Fibroblast of lung (primary cell): ENCODE measurements around the gene CELSR2. TPM values are rescaled to one million over a fixed set of nuclear protein-coding genes. Genes with fewer than 3 reads are reported as not detected.

ENCODE experiments used
- DNase-seq, 2 donors: peaks; one replicate each; pipeline versions ENCODE4 v3.0.0 to v3.0.0-alpha.2; 2010; ENCODE audit warnings: low read depth in 2 of 2
- H2AFZ ChIP-seq: 2 replicates; pipeline ENCODE4 v1.5.1; 2012; ENCODE audit warnings: low read length, control low read depth, inconsistent platforms
- H3K27ac ChIP-seq: 2 replicates; pipeline ENCODE4 v1.5.1; 2011; ENCODE audit warnings: low read length, control low read depth; ENCODE audit not compliant: insufficient read depth
- H3K27me3 ChIP-seq: 2 replicates; pipeline ENCODE4 v1.5.1; 2011; ENCODE audit warnings: mild to moderate bottlenecking, low read length; ENCODE audit not compliant: control insufficient read depth, insufficient read depth
- H3K36me3 ChIP-seq: 2 replicates; pipeline ENCODE4 v1.5.1; 2011; ENCODE audit warnings: low read length; ENCODE audit not compliant: control insufficient read depth, insufficient read depth
- H3K4me1 ChIP-seq: 2 replicates; pipeline ENCODE4 v1.5.1; 2011; ENCODE audit warnings: low read length; ENCODE audit not compliant: control insufficient read depth, insufficient read depth; ENCODE audit errors: extremely low read depth
- H3K4me2 ChIP-seq: 2 replicates; pipeline ENCODE4 v1.5.1; 2011; ENCODE audit warnings: low read length, control low read depth; ENCODE audit not compliant: insufficient read depth; ENCODE audit errors: extremely low read depth
- H3K4me3 ChIP-seq, 4 experiments: fragments of 200-600 bp in 1 of 4; sonication (generic) in 1 of 4; replicated peaks in 1 of 4; 2 replicates each; pipeline ENCODE4 v1.5.1; 2011 to 2016; ENCODE audit warnings: low read length in 4 of 4, low read depth in 3 of 4, mild to moderate bottlenecking in 3 of 4, control low read depth in 2 of 4, inconsistent platforms in 1 of 4, mixed read lengths in 1 of 4; ENCODE audit not compliant: insufficient read depth in 1 of 4; ENCODE audit errors: control extremely low read depth in 1 of 4
- H3K79me2 ChIP-seq: 2 replicates; pipeline ENCODE4 v1.5.1; 2012; ENCODE audit warnings: mild to moderate bottlenecking, low read length, inconsistent platforms; ENCODE audit not compliant: control insufficient read depth, insufficient read depth
- H3K9ac ChIP-seq: 2 replicates; pipeline ENCODE4 v1.5.1; 2011; ENCODE audit warnings: mild to moderate bottlenecking, low read length, control low read depth; ENCODE audit not compliant: insufficient read depth
- H3K9me3 ChIP-seq: 2 replicates; pipeline ENCODE4 v1.5.1; 2012; ENCODE audit warnings: low read depth, low read length; ENCODE audit not compliant: control insufficient read depth, insufficient read depth
- H4K20me1 ChIP-seq: 2 replicates; pipeline ENCODE4 v1.5.1; 2011; ENCODE audit warnings: low read length; ENCODE audit not compliant: control insufficient read depth, insufficient read depth; ENCODE audit errors: extremely low read depth
- EZH2 ChIP-seq: IDR thresholded peaks from 2 replicates; pipeline ENCODE4 v1.5.1; 2012; ENCODE audit warnings: low read length, control low read depth, mild to moderate bottlenecking; ENCODE audit errors: missing control alignments
- polyA plus RNA-seq, 2 donors: library from polyadenylated mRNA; depleted of rRNA in 1 of 2; stranded (reverse) in 1 of 2; unstranded in 1 of 2; fragments of >200 nt; gene quantifications; 2 replicates each; pipeline ENCODE4 v1.2.1, GENCODE V29; 2011 to 2012; ENCODE audit warnings: missing spikeins in 1 of 2
- total RNA-seq: library from RNA; depleted of rRNA; stranded (reverse); fragments of >200 nt; gene quantifications from 2 replicates; pipeline ENCODE4 v1.2.1, GENCODE V29; 2014
- TF ChIP-seq, protein P1 (sequence below), 2 donors: IDR thresholded peaks in 1 of 2; conservative IDR thresholded peaks in 1 of 2; 1 replicate in 1 of 2; 2 replicates in 1 of 2; pipeline ENCODE4 v1.5.1; 2011 to 2012; ENCODE audit warnings: low read length in 2 of 2, control low read depth in 1 of 2, inconsistent platforms in 1 of 2, low read depth in 1 of 2, mild to moderate bottlenecking in 1 of 2

The CELSR2 gene
- total and polyA plus RNA-seq, 2 donors (not counting 1 experiment from before 2014, with no cell fraction given) = 0.67 to 3.5 TPM

GRCh38 chr1:109306832-109307273, 57.5 kb downstream of the CELSR2 start, which contains the start of gene MYBPHL:
MYBPHL (minus strand) TSS chr1:109307011; CDS start chr1:109306991, 20 bp downstream.
- Histone ChIP-seq H3K4me3 (no peak within 1 kb of the TSS), H3K79me2 (no peaks in the 10 kb centered on the region), H3K9me3 (no peaks in the 10 kb centered on the region), H3K9ac (no peak within 1 kb of the TSS), H3K4me1 (peaks cover 3% of the 10 kb centered on the region), H3K4me2 (no peak within 1 kb of the TSS), H3K27ac (no peak within 1 kb of the TSS), H3K27me3 (no peaks in the 10 kb centered on the region), H3K36me3 (no peaks in the 10 kb centered on the region), H2AFZ (no peak within 1 kb of the TSS), H4K20me1 (no peaks in the 10 kb centered on the region)
- TF ChIP-seq, protein P1, sequence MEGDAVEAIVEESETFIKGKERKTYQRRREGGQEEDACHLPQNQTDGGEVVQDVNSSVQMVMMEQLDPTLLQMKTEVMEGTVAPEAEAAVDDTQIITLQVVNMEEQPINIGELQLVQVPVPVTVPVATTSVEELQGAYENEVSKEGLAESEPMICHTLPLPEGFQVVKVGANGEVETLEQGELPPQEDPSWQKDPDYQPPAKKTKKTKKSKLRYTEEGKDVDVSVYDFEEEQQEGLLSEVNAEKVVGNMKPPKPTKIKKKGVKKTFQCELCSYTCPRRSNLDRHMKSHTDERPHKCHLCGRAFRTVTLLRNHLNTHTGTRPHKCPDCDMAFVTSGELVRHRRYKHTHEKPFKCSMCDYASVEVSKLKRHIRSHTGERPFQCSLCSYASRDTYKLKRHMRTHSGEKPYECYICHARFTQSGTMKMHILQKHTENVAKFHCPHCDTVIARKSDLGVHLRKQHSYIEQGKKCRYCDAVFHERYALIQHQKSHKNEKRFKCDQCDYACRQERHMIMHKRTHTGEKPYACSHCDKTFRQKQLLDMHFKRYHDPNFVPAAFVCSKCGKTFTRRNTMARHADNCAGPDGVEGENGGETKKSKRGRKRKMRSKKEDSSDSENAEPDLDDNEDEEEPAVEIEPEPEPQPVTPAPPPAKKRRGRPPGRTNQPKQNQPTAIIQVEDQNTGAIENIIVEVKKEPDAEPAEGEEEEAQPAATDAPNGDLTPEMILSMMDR (conservative IDR thresholded peaks at IDR 0.05 in 1 of 2, IDR thresholded peaks at IDR 0.05 in 1 of 2; ENCODE audit: low read depth in 1 of 2, low read length in 2 of 2) = no peak
- no peak for TF ChIP-seq EZH2
- no peak for DNase-seq

DNA sequence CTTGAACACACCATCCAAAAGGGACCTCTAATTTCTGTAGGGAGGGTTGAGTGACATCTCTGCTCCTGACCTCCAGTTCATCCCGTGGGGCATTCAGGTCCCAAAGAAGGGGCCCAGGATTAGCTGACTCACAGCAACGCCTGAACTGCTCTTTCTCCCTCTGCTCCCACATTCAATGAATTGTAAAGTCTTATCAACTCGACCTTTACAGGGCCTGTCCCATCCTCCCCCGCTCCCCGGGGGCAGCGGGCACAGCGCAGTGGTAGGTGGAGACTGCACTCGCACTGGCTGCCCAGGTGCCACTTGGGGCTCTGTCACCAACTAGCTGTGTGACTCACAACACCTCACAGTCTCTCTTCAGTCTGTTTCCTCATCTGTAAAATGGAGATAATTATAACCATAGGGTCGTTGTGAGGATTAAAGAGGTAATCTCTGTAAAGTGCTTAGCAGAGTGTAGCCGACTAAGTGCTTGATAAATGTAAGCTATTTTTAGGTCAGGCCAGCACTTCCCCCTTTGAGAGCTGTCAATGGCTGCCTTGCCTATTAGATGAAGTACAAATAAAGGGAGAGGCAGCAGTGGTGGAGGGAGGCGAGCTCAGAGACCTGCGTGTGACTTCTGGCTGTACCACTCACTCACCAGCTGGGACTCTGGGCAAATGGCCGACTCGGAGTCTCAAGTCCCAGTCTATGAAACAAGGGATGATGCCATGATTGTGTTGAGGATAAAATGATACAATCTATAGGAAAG, 58.1 kb downstream of the CELSR2 start:
- Histone ChIP-seq H3K36me3 (no peaks in the 10 kb centered on the region), H3K9ac (no peak overlapping the region), H3K79me2 (no peaks in the 10 kb centered on the region), H3K9me3 (no peaks in the 10 kb centered on the region), H3K27me3 (no peaks in the 10 kb centered on the region), H4K20me1 (no peaks in the 10 kb centered on the region), H3K4me3 (no peak overlapping the region), H3K27ac (no peak overlapping the region), H3K4me2 (no peak overlapping the region), H2AFZ (no peak overlapping the region), H3K4me1 (peaks cover 3% of the 10 kb centered on the region)
- TF ChIP-seq, protein P1 (conservative IDR thresholded peaks at IDR 0.05 in 1 of 2, IDR thresholded peaks at IDR 0.05 in 1 of 2; ENCODE audit: low read depth in 1 of 2, low read length in 2 of 2) = no peak
- TF ChIP-seq EZH2 = no peak
- peak in 1 of 2 donors; percentile 18 for DNase-seq

DNA sequence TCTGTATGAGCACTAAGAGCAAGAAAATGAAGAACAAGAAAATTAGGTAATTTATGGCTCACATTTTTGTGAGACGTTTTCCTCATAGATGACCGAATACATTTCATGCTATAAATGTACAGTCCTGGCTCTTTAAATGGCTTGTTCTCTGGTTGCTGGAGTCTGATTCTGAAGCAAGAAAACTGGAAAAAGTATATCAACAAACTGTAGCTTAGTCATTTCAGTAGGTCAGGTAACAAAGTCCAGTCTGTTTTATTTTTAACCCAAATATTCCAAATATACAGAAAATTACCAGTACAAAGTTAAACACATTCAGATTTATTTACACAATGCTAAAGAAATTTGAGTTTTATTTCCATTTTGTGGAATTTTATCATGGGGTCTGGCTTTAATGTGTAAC, 60.0 kb downstream of the CELSR2 start:
- Histone ChIP-seq H3K27ac (no peak overlapping the region), H3K4me1 (peaks cover 3% of the 10 kb centered on the region), H3K4me3 (no peak overlapping the region), H3K9me3 (no peaks in the 10 kb centered on the region), H3K9ac (no peak overlapping the region), H3K36me3 (no peaks in the 10 kb centered on the region), H3K27me3 (no peaks in the 10 kb centered on the region), H4K20me1 (no peaks in the 10 kb centered on the region), H2AFZ (no peak overlapping the region), H3K4me2 (no peak overlapping the region), H3K79me2 (no peaks in the 10 kb centered on the region)
- TF ChIP-seq EZH2 = no peak
- TF ChIP-seq, protein P1 (conservative IDR thresholded peaks at IDR 0.05 in 1 of 2, IDR thresholded peaks at IDR 0.05 in 1 of 2; ENCODE audit: low read depth in 1 of 2, low read length in 2 of 2) = no peak
- DNase-seq = no peak
